Ishikawa (cell line): ENCODE data around the gene TSPAN7.

ENCODE experiments used
- CREB1 ChIP-seq: IDR thresholded peaks from 2 replicates; pipeline ENCODE4 v1.6.1; 2012; ENCODE audit warnings: low read depth
- EGR1 ChIP-seq: IDR thresholded peaks from 2 replicates; pipeline ENCODE4 v1.6.1; 2012
- EP300 ChIP-seq: IDR thresholded peaks from 2 replicates; pipeline ENCODE4 v1.6.1; 2012; ENCODE audit warnings: borderline replicate concordance
- RAD21 ChIP-seq: IDR thresholded peaks from 2 replicates; pipeline ENCODE4 v1.6.1; 2012; ENCODE audit warnings: low read depth
- TAF1 ChIP-seq: IDR thresholded peaks from 2 replicates; pipeline ENCODE4 v1.6.1; 2012; ENCODE audit warnings: low read depth, mild to moderate bottlenecking
- TCF12 ChIP-seq: IDR thresholded peaks from 2 replicates; pipeline ENCODE4 v1.6.1; 2012; ENCODE audit warnings: low read depth
- TF ChIP-seq, protein P1 (sequence below): IDR thresholded peaks from 2 replicates; pipeline ENCODE4 v1.6.1; 2012
- TF ChIP-seq, protein P2 (sequence below): IDR thresholded peaks from 2 replicates; pipeline ENCODE4 v1.6.1; 2012; ENCODE audit warnings: low read depth, mild to moderate bottlenecking

DNA sequence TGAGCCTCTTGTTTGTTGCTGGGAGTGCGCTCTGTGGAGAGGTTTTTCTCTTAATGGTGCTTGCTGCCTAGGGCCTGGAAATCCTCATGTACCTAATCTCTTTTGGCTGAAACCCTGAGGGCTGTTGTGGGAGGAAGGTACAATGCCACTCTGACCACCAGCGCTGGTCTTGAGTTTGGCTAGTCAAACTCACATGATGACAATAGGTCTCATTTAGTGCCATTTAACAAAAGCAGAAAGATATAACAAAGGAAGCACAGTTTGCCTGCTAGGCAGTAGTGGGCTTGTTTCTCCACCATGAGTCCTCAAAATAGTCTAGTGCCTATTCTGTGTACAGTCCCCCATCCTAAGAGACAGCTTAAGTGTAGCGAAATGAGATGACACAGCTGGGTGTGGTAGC lies 111.3 kb downstream of the TSPAN7 start:
- TF ChIP-seq TCF12 (no peak), EGR1 (no peak), EP300 (no peak), RAD21 (no peak), TAF1 (no peak), CREB1 (no peak)
- TF ChIP-seq, protein P1, sequence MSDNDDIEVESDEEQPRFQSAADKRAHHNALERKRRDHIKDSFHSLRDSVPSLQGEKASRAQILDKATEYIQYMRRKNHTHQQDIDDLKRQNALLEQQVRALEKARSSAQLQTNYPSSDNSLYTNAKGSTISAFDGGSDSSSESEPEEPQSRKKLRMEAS: no peak
- TF ChIP-seq, protein P2, sequence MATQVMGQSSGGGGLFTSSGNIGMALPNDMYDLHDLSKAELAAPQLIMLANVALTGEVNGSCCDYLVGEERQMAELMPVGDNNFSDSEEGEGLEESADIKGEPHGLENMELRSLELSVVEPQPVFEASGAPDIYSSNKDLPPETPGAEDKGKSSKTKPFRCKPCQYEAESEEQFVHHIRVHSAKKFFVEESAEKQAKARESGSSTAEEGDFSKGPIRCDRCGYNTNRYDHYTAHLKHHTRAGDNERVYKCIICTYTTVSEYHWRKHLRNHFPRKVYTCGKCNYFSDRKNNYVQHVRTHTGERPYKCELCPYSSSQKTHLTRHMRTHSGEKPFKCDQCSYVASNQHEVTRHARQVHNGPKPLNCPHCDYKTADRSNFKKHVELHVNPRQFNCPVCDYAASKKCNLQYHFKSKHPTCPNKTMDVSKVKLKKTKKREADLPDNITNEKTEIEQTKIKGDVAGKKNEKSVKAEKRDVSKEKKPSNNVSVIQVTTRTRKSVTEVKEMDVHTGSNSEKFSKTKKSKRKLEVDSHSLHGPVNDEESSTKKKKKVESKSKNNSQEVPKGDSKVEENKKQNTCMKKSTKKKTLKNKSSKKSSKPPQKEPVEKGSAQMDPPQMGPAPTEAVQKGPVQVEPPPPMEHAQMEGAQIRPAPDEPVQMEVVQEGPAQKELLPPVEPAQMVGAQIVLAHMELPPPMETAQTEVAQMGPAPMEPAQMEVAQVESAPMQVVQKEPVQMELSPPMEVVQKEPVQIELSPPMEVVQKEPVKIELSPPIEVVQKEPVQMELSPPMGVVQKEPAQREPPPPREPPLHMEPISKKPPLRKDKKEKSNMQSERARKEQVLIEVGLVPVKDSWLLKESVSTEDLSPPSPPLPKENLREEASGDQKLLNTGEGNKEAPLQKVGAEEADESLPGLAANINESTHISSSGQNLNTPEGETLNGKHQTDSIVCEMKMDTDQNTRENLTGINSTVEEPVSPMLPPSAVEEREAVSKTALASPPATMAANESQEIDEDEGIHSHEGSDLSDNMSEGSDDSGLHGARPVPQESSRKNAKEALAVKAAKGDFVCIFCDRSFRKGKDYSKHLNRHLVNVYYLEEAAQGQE: no peak
